ENCODE results near the gene TOR1AIP2.

GRCh38 chr1:179873438-179873851 is 4.2 kb downstream of the TOR1AIP2 start:
- no peak for TF ChIP-seq EZH2 (IDR thresholded peaks at IDR 0.05)
- no peak for TF ChIP-seq POLR2AphosphoS5 (IDR thresholded peaks at IDR 0.05; ENCODE audit: borderline replicate concordance, low read depth, low read length)
